ENCODE measurements around the gene ZDHHC20.

- TF ChIP-seq RAD21 (conservative IDR thresholded peaks at IDR 0.05 in 1 of 2, IDR thresholded peaks at IDR 0.05 in 1 of 2) (no peak), CTCF (IDR thresholded peaks at IDR 0.05) (no peak), NPAS2 (CRISPR knock-in tag; IDR thresholded peaks at IDR 0.05; ENCODE audit: borderline replicate concordance) (no peak), POLR2A (IDR thresholded peaks at IDR 0.05; ENCODE audit: low read length) (no peak), JUNB (IDR thresholded peaks at IDR 0.05) (no peak), RCOR1 (IDR thresholded peaks at IDR 0.05; ENCODE audit: low read depth, low read length) (no peak)
Observed at GRCh38 chr13:21435231-21435630, 23.9 kb downstream of the ZDHHC20 start.

Data from A549 (cell line).